ENCODE results near the gene LCN15.

DNA sequence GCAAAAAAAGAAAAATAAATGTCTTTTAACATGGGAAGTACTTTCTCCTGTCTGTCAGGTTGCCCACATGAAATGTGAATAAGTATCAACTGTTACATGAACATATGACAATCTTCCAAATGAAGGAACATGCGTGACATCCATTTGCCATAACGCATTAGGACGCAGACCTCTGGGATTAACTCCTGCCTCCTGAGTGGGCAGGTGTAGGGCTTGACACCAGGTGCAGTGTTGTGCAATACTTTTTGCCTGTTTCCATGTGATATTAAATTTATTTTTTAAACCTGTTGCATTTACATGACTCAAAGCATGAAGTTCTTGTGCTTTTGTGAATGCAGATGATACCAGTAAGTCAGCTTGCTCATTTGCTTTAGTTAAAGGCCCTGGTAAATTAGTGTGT is 18.1 kb upstream of the LCN15 start:
- TF ChIP-seq CTCF (IDR thresholded peaks at IDR 0.05) (no peak), POLR2A (IDR thresholded peaks at IDR 0.05) (no peak)
